NCI-H187 treated with DMSO at 0.1 percent for 48 hours (cell line): ENCODE results near the gene GDF7.
A peak's percentile ranks its signal among the peaks of the same experiment; 100 is the strongest.

Source experiments
- DNase-seq: peaks from one replicate; lab custom pipeline; 2025; lab: John Stamatoyannopoulos, UW

GDF7 gene

DNA sequence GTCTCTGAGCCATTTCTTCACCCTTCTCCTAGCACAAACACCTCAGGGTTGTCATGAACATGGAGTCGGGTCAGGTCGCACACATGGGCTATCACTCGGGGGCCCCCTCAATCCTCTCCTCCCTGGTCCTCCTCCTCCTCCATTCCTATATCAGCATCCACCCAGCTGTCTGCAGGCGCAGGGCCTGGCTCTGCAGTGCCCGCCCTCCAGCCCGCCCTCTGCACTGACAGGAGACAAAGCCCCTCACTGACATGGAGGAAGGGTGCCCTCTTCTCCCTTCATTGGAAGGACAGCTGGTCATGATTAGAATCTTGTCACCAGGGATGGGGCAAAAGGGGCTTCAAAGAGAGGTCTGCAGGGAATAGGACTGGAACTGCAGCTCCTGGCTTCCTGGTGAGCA, 37.8 kb upstream of the GDF7 start:
- no peak for DNase-seq

- no peak for DNase-seq
Measured at GRCh38 chr2:20629581-20630171, 37.3 kb upstream of the GDF7 start.

GRCh38 chr2:20630967-20631366, 36.0 kb upstream of the GDF7 start:
- DNase-seq = no peak

- no peak for DNase-seq
Measured at GRCh38 chr2:20631617-20632307, 35.2 kb upstream of the GDF7 start.

GRCh38 chr2:20632446-20632990, 34.4 kb upstream of the GDF7 start:
- DNase-seq = no peak

- DNase-seq = no peak
Measured at GRCh38 chr2:20633001-20633400, 33.9 kb upstream of the GDF7 start.

- DNase-seq = no peak
Measured at GRCh38 chr2:20633794-20634506, 33.0 kb upstream of the GDF7 start.

DNA sequence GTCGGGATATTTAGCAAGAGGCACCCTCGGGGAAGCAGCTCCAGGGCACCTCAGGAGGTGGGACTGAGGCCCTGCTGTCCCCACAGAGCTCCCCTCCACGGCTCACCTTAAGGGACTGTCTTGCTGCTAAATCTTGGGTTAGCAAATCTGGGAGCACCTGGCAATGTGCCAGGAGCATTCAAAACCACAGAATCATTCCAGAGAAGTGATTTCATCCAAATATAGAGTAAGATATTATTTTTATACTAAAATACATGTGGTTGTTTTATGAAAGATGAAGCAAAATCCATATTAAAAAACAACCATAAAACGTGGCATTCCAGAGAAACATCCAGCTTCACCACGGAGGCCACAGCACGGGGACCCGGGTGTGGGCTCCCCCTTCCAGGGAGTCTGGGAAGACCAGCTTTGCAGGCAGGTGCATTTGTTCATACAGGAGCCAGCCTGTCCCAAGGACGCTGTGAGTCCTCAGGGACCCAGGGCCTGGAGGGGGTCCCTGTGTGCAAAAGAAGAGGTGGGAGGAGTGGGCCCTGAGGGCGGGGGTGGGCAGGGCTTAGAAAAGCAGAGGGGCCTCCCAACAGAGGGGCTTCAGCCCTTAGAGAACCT, 32.3 kb upstream of the GDF7 start:
- no peak for DNase-seq

DNA sequence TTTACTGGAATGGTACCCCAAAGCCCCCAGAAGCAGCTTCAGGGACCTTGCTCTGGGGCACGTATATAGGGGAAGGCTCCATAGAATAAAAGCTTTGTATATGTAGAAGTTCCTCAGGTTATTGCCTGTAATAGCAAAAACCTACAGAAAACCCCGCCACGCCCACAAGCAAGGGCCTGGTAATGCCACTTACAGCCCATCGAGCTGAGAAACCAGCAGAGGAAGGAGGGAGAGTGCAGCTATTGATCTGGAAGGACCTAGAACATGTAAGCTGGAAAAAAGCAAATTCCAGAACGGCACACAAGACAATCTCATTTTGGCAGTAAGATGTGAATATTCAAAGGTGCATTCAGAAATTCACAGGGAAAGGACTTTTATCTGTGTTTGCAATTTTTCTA, 31.8 kb upstream of the GDF7 start:
- no peak for DNase-seq

DNA sequence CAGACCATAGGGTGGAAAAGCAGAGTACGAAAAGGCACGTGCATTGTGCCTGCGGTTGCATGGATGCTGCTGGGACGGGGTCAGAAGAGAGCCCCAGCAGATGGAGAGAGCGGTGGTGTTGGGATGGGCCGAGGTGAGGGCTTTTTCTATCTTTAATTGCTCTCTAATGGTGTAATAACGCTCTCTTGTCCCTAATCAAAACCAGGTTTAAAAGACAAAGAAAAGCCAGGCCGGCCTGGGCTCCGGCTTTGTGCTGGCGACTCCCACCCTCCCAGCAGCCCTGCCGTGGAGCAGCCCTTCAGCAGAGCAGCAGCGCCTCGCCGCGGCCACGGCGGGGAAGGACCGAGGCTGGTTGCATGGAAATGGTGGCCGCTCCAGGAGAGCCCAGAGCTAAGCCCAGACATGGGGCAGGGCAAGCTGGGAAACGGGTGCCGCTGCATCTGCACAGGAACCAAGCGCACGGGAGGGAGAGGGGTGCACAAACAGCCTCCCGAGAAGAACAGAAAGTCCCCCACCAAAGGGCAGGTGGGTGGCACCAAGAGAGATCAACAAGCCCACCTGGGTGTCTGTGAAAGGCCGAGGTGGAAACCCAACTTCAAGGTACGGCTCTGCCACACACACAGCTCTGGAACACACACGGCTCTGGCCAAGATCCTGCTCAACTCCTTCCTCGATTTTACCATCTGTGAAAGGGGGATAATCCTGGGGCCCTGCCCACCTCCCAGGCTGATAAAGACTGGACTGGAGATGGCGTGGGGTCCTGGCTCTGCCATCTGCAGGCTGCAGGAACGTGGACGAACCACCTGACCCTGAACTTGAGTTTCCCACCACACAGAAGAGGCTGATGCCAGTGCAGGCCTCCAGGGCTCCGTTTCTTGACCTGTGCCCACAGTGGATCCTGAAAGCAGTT, 31.0 kb upstream of the GDF7 start:
- peak; percentile 24 for DNase-seq

DNA sequence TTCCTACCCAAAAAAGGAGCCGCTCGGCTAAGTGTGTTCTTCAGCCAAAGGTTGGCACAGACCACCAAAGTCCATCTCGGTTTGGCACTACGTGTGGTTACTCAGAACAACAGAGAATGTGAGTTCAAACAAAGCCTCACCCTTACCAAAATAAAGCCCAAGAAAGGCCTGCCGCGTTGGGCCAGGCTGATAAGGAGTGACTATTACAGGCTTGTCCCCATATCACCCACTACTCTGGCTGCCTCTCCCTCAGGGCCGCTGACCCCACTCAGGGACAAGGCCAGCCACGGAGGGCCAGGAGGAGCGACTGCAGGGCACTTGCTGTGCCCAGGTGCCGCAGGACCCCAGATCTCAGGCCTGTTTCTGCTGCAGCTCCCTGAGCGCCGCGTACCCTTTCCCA, 29.8 kb upstream of the GDF7 start:
- DNase-seq = no peak

DNA sequence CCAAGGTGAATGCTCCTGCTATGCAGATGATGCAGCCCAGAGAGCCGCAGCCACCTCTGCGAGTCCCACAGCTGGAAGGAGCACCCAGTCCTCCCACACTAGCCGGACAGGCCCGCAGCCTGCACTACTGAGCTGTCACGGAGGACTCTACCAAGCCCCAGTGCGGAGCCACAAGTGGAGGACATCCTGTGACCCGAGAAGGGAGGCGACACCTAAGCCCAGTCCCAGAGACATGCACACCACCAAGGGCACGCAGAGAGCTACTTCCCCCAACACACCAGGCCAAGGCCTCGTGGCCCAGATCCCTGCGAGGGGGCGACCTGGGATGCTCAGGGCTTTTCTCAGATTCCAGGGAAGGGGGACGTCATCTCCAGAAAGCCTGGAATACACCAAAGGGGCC, 28.9 kb upstream of the GDF7 start:
- no peak for DNase-seq

DNA sequence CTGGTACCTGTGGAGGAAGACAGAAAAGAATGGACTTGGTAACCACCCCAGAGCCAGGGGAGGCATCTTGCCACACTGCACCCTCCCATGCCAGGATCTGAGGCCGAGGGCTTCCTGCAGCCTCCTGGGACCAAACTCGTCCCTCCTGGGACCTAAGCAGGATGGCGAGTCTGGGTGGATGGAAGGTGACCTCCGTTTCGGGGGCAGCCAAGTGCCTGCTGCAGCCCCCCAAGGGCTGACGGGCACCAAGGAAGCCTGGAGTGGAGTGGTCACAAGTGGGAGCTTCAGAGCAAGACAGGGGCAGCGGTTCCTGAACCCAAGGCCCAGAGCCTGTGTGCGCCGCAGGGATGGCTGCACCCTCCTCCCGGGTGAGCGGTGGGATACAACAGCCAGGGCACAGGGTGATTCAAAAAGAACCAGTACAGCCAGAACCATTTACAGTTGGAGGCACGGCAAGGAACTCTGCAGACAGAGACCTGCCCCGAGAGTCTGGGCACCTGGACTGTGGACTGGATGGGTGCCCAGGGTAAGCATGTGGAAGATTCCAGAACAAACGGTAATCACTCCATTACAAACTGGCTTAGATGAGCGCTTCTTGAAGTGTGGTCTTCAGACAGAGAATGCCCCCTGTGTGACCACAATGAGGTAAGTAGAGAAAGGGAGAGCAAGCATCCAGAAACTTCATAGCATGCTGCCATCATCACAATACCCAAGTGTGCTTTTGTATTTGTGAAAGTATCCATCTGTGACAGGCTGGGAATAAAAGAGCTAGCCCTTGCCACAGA, 28.1 kb upstream of the GDF7 start:
- no peak for DNase-seq

DNA sequence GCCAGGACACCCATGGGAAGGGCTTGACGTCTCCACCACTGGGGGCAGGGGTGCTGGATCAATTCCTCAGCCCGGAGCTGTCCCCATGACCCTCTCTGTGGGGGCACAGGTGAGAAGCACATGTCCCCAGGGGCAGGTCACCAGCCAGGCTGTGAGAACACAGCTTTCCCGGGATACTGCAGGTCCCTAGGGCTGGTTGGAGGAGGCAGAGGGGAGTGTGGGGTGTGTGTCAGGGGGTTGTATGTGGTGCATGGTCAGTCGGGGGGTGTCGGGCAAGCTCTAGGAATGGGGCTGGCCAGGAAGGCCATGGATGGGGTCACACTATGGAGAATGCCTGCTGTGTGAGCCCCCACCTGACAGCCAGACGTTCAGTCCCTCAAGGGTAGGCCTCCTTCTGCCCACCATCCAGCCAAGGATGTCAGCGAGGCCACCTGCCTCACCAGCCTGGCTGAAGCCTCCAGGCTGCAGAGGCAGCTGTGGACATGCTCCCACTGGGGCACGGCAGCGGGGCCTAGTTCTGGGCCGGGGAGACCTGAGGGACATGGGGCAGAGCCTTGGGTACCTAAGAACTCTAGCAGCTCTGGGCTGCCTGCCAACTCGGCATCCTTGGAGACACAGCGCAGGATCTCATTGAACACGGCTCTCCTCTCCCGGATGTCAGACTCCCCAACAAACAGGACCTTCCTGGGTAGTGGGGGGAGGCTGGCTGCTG, 26.4 kb upstream of the GDF7 start:
- no peak for DNase-seq

DNA sequence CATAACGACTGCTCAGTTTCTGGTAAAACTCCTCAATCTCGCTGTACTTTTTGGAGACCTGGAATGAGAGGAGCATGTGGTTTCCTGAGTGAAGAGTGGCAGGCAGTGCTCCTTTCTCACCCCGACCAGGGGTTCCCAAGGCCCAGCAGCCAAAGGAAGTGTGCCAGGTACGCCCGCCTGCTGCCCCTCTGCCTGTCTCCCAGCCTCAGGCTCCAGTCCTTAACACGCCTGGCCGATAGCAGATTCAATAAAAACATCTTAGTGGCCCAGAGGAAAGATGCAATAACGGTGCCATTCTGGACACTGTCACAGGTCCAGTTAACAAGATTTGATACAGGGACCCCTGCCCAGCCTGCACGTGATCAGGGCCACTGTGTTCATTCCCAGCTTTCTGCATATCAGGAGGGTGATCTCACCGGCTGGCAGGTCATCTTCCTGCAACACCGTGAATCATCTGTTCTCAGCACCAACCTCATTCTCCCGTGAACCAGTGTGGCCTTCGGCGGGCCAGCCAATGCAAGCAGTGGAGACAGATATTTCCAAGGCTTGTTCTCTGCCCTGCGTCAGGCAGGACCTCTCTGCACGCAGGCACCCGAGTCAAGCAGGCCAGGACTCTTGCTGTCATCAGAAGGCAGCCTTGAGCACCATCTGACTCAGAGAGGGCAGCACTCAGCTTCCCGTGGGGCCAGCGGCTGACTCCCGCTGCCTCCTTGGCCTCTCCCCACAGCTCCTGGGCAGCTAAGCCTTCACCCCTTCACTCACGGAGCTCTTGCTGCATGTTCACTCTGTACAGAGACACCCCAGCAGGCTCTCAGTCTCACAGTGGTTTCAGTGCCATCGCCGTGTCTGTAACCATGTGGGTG, 25.6 kb upstream of the GDF7 start:
- no peak for DNase-seq

DNA sequence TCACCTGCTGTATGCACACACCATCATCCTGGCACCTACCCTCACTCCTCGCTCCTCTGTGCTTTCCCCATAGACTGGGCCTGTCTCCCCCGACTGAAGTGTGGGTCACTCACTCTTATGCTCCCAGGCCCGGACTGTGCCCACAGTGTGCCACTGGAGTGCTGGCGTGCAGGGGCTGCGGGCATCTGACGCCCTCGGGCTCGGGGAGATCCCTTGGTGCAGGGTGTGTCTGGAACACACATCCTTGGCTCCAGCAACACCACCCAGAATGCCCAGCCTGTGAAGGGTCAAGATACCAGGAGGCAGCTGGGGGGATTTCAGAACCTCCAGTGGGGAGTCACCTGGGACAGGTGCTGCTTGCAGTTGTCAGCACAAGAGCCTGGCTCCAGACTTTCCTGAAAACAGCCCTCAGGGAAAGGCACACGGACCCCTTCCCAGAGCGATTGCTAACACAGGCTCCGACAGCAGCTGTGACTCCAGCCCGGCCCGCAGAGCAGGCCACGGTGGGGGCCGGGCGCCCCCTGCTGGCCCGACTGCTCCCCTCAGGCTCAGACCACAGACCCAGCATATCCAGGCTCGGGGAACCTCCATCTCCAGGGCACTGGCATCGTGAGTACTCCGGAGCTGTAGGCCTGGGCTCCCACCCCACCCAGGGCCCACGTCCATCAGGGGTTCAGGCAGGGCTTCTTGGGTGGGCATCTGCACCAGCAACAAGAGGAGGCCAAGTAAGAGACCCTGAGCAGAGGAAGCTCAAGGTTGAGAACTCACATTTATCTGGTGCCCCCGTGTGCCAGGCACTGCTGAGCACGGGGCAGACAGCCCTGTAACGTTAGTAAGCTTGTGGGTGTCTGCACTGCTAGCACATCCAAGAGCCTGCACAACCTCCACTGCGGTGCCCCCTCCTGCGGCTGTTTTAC, 24.6 kb upstream of the GDF7 start:
- no peak for DNase-seq

DNA sequence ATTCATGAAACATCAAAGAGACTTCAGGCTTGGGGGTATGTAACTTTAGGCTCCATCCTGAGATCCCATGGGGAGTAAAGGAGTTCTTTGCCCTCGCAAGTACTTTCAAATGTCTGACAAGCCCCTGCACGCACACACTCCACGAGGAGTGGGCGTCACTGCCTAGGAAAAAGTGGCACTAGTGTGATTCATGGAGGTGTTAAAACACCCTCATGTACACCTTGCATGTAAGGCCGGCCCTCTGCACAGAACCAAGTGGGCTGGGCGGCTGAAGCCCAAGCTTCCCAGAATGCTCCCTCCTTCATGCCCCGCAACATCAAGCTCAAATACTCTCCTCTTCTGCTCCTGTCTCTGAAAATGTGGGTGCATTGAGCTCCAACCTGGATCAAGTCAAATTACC, 23.9 kb upstream of the GDF7 start:
- DNase-seq = no peak

- DNase-seq = no peak
Measured at GRCh38 chr2:20643826-20644225, 23.1 kb upstream of the GDF7 start.
